Activated naive CD8-positive, alpha-beta T cell treated with anti-CD3 and anti-CD28 coated beads, Interleukin-2, amount 50 U/mL, for 16 hours (primary cell): ENCODE results near the gene ABHD5.

Experiments used
- DNase-seq: peaks from one replicate; pipeline ENCODE4 v3.0.0-alpha.2; 2020; ENCODE audit warnings: low read depth, low spot score

Gene ABHD5

GRCh38 chr3:43755516-43756200 is 64.9 kb downstream of the ABHD5 start:
- DNase-seq: no peak

GRCh38 chr3:43757666-43758321 is 67.1 kb downstream of the ABHD5 start:
- DNase-seq: no peak

- DNase-seq: no peak
Measured at GRCh38 chr3:43758592-43759225, 68.0 kb downstream of the ABHD5 start.

- DNase-seq: no peak
Measured at GRCh38 chr3:43759297-43759782, 68.6 kb downstream of the ABHD5 start.

GRCh38 chr3:43759938-43760337 is 69.2 kb downstream of the ABHD5 start:
- DNase-seq: no peak

GRCh38 chr3:43760938-43761337 is 70.2 kb downstream of the ABHD5 start:
- DNase-seq: no peak

DNA sequence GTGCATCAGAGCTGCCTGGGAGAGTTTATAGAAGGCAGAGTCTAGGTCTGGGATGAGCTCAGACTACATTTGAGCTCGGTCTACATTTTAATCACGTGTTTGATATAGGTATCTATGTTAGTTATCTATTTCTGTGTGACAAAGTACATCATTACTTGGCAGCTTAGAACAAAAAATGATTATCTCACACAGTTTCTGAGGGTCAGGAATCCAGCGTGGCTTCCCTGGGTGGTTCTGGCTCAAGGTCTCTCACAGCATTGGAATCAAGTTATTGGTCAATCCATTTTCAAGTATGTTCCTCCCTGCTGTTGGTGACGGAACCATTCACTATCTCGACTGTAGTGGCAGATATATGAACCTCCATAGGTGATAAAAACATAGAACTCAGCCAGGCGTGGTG is 71.7 kb downstream of the ABHD5 start:
- DNase-seq: no peak

DNA sequence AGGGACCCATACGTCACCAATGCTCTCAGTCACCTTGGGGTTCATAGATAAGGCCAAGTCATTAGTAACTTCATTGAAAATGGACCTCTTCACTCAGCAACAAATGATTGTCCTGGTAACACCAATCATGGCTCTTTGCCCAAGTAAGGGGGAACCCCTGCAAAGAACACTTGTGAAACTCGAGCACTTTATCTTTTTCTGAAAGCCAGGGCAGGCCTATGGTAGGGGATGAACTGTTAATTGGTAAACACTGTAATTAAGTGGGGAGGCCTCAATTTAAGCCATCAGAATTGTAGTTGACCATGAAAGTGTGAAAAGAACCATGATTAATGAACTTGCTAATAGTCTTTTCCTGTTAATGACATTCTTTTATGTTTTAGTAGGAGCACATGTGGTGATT is 73.3 kb downstream of the ABHD5 start:
- no peak for DNase-seq

GRCh38 chr3:43764471-43764870 is 73.7 kb downstream of the ABHD5 start:
- no peak for DNase-seq

- DNase-seq: no peak
Measured at GRCh38 chr3:43765521-43765971, 74.8 kb downstream of the ABHD5 start.

DNA sequence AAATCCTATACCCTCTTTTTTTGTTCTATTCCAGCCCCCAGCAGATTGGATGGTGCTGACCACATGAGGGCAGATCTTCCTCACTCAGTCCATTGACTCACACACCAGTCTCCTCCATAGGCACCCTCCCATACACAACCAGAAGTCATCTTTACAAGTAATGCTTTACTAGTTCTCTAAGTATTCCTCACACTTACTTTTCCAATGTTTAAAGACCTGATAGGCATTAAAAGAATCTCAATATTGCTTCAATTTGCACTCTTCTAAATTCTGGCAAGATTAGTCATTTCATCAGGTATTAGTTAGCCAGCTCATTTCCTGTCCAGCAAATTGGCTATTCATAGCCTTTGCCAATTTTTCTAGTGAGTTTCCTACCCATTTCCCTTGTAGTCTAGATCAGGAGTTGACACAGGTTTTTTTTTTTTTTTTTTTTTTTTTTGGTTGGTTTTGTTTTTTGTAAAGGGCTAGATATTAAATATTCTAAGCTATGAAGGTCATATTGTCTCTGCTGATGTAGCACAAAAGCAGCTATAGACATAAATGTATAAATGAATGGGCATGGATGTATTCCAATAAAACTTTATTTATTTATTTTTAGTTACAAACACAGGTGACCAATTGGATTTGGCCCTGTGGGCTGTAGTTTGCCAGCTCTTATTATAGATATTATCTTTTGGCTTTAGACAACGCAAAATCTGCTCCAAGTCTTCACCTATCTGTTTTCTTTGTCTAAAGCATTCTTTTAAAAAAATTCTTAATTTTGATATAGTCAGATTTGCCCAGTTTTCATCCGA is 76.1 kb downstream of the ABHD5 start:
- DNase-seq: no peak

DNA sequence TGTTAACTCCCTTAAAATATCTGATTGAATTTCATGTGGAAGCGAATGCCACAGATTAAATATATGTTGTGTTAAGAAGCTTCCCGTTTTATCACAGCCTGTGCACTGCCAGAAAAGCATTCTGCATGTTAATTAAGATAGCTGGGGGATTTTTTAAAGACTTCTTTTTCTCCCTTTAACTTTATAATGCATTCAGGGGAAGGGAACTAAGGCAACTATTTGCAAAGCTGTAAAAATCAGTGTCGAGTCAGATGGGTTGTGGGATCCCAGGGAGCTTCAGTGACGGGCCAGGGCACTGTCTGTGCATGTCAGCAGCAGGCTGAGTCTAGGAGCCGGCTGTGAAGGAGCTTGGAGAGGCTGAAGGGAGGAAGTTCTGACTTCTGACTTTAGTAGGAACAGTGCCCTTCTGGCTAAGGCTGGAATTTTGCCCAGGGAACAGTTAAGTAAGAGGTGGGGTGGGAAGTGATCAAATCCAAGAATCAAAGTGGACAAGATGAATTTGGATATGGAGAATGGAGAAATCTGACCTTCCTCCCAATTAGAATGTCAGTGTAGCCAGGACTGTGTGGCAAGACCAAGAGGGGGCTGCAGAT is 77.7 kb downstream of the ABHD5 start:
- DNase-seq: no peak

DNA sequence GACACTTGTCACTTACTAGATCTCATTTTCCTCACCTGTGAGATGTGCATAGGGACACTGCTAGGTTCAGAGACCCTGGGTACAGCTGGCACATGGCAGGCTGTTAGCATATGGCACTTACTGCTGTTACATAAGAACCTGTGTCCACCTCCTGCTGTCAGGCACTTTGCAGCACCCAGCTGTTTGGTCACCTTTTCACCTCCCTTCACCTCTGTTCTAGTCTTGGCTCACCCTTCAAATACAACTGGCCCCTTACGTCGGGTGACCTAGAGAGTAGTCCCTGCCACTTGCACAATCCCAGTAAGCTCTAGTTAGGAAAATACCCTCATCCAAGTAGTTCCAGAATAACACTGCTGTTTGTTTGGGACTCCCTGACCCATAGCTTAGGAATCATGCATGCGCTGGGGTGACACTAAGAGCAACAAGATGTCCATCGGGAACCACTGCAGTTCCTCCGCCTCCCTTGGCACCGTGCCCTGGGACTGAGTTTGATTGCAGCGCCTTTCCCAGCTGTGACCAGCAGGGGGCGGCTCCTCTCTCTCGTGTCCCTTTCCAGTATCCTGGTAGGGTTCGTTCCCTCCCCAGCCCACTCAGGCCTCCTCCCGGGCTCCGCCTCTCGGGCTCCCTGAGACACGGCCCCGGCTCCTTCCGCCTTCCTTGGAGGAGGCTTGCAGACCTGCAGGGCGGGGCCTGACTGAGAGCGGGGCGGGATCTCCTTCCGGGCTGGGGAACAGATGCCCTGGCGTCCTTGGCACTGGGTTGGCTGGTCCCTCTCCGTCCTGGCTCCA is 78.6 kb downstream of the ABHD5 start:
- DNase-seq: peak; percentile 58

GRCh38 chr3:43769885-43770425 is 79.2 kb downstream of the ABHD5 start:
- no peak for DNase-seq

- DNase-seq: no peak
Measured at GRCh38 chr3:43770426-43771103, 79.8 kb downstream of the ABHD5 start.

- no peak for DNase-seq
Measured at GRCh38 chr3:43771610-43772009, 80.9 kb downstream of the ABHD5 start.

DNA sequence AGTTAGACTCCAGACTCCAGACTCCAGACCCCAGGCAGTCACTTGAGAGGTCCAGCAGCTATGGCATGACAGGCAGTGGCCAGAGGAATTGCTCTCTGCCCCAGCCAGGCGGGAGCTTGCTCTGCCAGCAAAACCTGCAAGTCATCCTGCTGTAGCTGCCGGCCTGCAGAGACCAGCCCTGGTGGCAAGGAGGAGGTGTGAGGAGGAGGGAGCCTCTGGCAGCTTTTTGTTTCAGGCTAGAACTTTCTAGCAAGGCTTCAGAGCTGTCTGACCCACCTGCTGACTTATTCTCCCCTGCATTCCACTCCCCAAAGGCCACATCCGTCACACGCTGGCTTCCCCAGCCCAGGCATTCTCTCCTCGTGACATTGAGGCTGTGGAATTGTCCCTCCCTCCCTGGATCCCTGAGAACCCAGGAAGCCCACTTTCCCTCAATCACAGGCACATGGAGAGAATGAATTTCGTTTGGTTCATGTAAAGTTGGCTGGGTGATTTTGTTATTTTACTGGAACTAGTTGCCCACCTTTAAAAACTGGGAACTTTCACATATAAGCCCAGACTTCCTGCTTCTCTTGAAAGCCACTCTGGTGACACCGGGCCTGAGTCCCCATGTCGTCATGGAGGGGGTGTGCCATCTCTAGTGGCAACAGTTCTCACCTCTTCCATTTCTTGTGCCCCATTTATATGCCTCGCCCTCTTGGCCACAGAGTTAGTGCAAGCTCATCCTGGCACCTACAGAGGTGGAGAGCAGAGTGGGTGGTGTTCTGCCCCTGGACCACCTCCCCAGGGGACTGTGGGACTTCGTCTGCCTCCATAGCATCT is 82.7 kb downstream of the ABHD5 start:
- DNase-seq: no peak

DNA sequence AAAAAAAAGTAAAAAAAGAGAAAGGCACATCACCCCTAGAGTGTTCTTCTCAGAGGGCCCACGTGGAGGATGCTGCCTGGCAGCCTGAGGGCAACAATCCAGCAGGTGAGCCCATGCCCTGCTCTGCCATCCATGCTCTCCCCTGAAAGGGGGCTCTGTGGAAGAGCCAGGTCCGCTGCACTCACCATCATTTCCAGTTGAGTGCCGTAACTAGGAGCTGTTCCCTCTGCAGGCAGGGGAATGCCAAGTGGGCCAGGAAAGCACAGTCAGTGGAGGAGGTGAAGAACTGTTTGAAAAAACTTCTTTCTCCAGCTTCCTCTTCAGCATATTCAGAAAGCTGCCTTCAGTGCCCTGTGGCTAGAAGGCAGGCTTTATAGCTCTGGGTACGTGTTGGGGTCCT is 84.1 kb downstream of the ABHD5 start:
- no peak for DNase-seq

DNA sequence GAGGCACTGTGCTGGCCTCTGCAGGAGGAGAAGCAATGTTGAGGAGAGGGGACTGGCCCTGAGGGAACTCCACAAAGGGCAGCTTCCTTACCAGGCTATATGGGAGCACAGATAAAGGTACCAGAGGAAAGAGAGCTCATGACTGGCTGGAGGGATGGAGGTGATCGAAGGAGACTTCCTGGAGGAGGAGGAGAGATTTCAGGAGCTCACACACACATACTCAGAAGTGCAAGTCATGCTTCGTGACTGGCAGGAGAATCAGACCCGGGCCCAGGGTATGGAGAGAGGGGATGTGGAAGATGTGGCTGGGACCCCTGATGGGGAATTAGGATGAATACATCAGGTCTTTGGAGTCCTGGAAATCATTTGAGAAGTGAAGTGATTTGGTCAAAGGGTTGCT is 85.4 kb downstream of the ABHD5 start:
- DNase-seq: no peak
